HFF-Myc (cell line): ENCODE measurements around the gene TDRD5.

ENCODE experiments used
- DNase-seq: peaks from one replicate; pipeline ENCODE4 v3.0.0-alpha.2; 2011; ENCODE audit warnings: low read depth; ENCODE audit errors: extremely low read depth
- H3K4me3 ChIP-seq: replicated peaks from 2 replicates; pipeline ENCODE4 v1.5.1; 2011; ENCODE audit warnings: low read depth, mild to moderate bottlenecking, control low read depth, low read length
- TF ChIP-seq, protein P1 (sequence below): IDR thresholded peaks from 2 replicates; pipeline ENCODE4 v1.5.1; 2012; ENCODE audit warnings: mild to moderate bottlenecking, low read depth, low read length, control low read depth; ENCODE audit errors: missing control alignments

The TDRD5 gene

DNA sequence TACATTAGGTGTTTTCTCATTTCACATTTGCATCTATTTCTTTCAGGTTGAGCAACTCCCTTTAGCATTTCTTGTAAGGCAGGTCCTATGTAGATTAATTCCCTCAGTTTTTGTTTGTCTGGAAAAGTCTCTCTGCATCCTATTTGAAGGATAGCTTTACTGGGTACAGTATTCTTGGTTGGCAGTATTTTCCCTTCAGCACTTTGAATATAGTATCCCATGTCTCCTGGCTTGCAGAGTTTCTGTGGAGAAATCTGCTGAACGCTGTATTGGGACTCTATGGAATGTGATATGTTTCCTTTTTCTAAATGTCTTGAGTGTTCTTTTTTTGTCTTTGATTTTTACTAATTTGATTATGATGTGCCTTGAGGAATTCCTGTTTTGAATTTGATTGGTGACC lies 122.5 kb downstream of the TDRD5 start:
- no peak overlapping the region for H3K4me3 ChIP-seq
- no peak for DNase-seq
- TF ChIP-seq, protein P1, sequence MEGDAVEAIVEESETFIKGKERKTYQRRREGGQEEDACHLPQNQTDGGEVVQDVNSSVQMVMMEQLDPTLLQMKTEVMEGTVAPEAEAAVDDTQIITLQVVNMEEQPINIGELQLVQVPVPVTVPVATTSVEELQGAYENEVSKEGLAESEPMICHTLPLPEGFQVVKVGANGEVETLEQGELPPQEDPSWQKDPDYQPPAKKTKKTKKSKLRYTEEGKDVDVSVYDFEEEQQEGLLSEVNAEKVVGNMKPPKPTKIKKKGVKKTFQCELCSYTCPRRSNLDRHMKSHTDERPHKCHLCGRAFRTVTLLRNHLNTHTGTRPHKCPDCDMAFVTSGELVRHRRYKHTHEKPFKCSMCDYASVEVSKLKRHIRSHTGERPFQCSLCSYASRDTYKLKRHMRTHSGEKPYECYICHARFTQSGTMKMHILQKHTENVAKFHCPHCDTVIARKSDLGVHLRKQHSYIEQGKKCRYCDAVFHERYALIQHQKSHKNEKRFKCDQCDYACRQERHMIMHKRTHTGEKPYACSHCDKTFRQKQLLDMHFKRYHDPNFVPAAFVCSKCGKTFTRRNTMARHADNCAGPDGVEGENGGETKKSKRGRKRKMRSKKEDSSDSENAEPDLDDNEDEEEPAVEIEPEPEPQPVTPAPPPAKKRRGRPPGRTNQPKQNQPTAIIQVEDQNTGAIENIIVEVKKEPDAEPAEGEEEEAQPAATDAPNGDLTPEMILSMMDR, result no peak

DNA sequence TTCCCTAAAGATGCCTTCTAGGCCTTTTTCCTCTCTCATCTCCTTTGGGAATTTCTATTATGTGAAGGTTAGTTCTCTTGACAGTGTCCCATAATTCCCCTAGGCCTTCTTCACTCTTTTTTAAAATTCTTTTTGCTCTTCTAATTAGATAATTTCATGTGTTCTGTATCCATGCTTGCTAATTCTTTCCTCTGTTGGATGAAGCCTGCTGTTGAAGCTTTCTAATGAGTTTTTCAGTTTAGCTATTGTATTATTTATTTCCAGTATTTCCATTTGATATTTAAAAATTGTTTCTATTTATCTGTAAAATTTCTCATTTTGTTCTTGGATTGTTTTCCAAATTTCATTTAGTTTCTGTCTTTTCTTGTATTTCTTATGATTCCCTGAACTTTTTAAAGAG lies 123.0 kb downstream of the TDRD5 start:
- TF ChIP-seq, protein P1, result no peak
- no peak overlapping the region for H3K4me3 ChIP-seq
- no peak for DNase-seq

DNA sequence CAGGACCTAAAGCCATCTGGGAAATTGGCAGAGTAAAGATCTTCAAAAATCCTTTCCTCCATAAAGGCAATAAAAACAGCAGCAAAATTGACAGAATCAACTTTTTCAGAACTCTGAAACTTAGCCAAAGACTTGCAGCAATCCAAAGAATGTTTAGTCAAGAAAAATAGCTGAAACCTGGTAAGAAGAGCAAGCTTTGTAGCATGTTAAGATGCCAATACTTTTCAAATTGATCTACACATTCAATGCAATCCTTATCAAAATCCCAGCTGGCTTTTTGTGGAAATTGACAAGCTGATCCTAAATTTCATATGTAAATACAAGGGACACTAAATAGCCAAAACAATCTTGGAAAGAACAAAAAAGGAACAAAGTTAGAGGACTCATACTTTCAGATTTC lies 127.6 kb downstream of the TDRD5 start:
- no peak for DNase-seq

DNA sequence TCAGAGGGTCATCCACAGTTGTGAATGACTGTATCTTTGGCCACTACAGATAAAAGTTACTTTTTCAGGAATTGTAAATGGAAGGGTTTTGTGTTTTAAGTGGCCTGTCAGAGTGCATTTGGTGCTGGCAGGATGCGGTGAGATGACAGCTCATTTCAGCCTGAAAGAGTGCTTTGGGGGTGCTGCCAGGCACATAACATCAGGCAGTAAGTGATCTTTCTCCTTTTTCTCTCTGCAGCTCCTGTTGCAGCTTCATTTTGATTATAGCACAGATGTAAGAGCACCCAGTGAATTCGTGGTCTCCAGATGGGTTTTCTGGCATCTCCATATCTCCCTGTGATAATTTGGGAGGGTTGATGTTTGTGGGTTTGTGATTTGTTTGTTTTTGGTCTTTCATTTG lies 136.6 kb downstream of the TDRD5 start:
- no peak overlapping the region for H3K4me3 ChIP-seq
- TF ChIP-seq, protein P1, result no peak
- no peak for DNase-seq

More for the DNA sequence above, 127.6 kb downstream of the TDRD5 start:
- H3K4me3 ChIP-seq, result no peak overlapping the region
- TF ChIP-seq, protein P1, result no peak

DNA sequence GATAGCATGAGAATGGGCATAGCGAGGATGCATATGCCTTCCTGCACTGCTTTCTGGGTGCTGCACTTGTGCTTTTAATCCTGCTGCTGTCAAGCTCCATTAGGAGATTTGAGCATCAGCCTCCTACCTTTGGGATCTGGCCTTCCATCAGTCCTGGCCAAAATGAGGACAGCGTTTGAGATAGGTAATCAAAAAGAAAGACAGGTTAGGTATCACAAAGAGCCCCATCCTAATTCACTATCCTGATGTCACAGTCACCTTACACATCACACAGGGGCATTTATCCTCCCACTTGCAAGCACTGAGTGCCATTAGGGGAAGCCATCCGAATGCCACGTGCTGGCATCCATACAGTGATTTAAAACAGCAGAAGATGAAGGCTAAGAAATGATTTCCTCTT lies 138.2 kb downstream of the TDRD5 start:
- TF ChIP-seq, protein P1, result no peak
- no peak for DNase-seq
- H3K4me3 ChIP-seq, result no peak overlapping the region

DNA sequence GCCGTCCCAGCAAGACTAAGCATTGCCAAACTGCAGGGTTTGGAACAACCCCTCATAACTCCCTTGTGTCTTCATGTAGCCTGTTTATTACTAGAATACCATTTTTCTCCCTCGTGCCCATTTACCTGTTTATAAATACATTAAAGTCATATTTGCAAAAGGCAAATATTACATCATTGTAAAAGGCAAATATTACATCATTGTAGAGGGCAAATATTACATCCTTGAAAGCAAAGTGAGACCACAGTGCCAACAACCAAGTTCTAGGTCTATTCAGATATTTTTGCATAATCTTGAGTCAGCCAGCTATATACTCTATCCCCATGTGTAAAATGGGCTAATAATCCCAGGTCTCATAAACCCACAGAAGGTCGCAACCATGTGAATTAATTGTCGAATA lies 140.0 kb downstream of the TDRD5 start:
- TF ChIP-seq, protein P1, result no peak
- DNase-seq, result no peak
- H3K4me3 ChIP-seq, result no peak overlapping the region
